Tongue (tissue), 2 donors: ENCODE data around the gene ITGB5. TPM values are rescaled to one million over a fixed set of nuclear protein-coding genes. Genes with fewer than 3 reads are reported as not detected.

Experiments
- DNase-seq: peaks from one replicate; pipeline ENCODE4 v3.0.0-alpha.2; 2015
- total RNA-seq: library from RNA; depleted of rRNA; stranded (reverse); fragments of >200 nt; gene quantifications from one replicate; pipeline ENCODE4 v1.2.3, GENCODE V29; 2014

Gene ITGB5, protein sequence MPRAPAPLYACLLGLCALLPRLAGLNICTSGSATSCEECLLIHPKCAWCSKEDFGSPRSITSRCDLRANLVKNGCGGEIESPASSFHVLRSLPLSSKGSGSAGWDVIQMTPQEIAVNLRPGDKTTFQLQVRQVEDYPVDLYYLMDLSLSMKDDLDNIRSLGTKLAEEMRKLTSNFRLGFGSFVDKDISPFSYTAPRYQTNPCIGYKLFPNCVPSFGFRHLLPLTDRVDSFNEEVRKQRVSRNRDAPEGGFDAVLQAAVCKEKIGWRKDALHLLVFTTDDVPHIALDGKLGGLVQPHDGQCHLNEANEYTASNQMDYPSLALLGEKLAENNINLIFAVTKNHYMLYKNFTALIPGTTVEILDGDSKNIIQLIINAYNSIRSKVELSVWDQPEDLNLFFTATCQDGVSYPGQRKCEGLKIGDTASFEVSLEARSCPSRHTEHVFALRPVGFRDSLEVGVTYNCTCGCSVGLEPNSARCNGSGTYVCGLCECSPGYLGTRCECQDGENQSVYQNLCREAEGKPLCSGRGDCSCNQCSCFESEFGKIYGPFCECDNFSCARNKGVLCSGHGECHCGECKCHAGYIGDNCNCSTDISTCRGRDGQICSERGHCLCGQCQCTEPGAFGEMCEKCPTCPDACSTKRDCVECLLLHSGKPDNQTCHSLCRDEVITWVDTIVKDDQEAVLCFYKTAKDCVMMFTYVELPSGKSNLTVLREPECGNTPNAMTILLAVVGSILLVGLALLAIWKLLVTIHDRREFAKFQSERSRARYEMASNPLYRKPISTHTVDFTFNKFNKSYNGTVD
- total RNA-seq: 63.3 TPM

DNA sequence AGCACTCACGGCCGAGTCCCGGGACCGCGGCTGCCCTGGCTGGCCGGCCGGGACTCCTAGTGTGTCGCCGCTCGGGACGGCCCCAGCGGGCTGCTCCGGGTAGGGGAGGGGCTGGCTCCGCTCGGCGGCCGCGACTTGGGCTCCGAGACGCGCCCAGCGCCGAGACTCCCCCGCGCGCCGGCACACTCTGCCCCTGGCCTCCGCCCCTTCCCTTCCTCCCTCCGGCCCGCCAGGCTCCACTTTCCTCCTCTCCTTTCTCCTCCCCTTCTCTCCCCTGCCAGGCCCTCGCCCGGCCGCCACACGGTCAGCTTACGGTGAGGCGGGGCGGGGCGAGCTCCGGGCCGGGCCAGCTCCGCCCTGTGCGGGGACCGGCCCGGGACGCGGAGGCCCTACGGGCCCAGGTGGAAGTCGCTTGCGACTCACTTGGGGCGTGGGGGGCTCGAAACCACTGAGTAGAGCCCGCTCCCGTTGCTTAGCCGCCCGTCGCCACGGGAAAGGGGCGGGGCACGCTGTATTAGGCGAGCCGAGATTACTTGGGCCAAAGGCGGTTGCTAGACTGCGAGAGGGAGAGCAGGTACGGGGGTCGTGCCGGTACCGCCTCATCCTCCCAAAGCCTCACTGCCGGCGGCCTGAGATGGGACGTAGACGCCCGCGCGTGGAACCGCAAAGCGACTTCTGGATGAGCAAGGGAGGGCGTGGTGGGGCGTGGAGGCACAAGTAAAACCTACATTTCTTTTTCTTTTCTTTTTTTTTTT is at the start of gene ITGB5:
Gene ITGB5, minus strand, starts transcription at position 189 of the 755 bp plus-strand sequence. CDS start 365 bp downstream, outside the sequence.
- peak; percentile 83 for DNase-seq

GRCh38 chr3:124935794-124936542 is 48.8 kb upstream of the ITGB5 start:
- no peak for DNase-seq

GRCh38 chr3:124935264-124935663 is 48.1 kb upstream of the ITGB5 start:
- no peak for DNase-seq

DNA sequence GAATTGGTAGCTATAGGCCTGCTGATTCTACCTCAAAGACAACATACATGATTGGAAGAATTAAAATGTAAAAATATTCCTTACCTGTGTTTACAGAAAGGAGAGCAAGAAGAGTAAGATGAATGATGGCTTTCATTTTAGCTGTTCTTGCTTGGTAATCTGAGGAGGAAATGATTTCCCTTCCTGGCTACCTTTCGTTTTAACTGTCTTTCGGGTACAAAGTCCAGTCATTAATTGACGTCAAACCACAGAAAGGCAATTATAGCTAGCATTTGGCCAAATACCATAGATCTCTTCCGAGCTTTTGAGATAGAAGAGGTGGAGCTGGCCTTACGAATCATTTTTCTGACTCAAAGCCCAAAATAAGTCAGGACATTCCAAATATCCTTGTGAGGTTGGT is 47.4 kb upstream of the ITGB5 start, which contains the start of gene MUC13:
Gene MUC13, minus strand, starts transcription at position 175 of the 400 bp plus-strand sequence. Its CDS starts 39 bp downstream, at position 136.
- DNase-seq: no peak

- peak; percentile 79 for DNase-seq
Measured at GRCh38 chr3:124928333-124929202, 41.4 kb upstream of the ITGB5 start.

DNA sequence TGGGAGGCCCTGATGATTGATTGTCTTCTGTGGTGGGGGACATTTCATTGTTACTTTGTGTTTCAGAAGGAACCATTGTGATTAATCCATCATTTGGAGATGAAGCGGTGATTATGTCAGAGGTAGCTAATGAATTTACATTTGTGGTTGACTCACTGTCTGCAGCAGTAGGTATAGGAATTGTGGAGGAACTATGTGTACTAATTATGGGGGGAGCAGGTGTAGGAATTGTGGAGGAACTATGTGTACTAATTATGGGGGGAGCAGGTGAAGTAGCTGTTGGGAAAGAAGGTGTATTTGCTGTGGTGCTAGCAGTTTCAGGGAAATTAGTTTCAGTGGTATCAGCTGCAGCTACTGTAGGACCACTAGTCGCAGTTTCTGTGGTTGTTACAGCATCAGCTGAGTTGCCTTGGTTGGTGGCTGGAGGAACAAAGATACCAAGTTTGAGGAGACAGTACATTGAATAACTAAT is 40.4 kb upstream of the ITGB5 start:
- no peak for DNase-seq

DNA sequence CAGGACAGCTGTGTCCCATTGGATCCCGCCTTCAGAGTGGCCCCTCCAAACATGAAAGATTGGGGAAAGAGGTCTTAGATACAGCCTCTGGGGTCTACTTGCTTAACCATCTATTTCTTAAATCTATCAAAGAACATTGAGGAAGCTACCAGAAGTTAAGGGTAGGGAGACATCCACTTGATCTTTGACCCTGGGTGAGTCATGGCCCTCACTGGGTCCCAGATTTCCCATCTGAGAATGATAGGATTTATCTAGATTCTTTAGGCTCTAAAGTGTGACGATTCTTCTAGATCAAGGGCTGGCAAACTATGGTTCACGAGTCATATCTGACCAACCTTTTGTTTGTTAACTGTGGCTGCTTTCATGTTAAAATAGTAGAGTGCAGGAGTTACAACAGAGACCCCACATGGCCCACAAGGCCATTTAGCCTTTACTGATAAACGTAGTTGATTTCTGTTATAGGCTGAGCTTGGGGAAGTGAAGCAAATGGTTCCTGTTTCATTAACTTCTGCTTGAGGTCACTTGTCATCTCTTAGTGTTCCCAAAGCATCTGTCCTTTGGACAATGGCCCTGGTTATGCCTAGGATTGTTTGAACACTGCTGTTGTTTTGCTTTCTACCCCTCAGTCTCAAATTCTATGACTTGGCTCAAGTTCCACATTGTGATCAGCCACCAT is 39.4 kb upstream of the ITGB5 start:
- DNase-seq: no peak

GRCh38 chr3:124924741-124925140 is 37.6 kb upstream of the ITGB5 start:
- no peak for DNase-seq

- no peak for DNase-seq
Measured at GRCh38 chr3:124923833-124924232, 36.7 kb upstream of the ITGB5 start.

GRCh38 chr3:124920718-124921117 is 33.6 kb upstream of the ITGB5 start:
- no peak for DNase-seq

DNA sequence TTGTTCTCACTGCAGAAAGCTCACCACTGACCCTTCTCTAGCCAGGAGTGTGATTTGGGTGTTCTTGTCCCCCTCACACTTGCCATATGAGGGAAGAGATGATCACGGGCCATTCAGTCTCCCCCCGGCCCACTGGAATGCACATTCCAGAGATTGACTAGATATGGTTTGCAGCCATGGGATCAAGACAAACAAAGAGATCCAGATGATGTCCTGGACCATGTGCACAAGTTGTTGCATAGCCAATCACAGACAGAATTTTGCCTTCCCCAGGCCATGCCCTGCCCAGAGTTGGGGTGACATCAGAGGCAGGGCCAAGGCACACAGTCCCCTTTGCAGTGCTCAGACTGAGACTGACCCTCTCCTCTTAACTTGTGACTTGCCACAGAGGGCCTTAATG is 32.6 kb upstream of the ITGB5 start:
- DNase-seq: no peak

GRCh38 chr3:124918524-124918923 is 31.4 kb upstream of the ITGB5 start:
- DNase-seq: no peak

- peak; percentile 11 for DNase-seq
Measured at GRCh38 chr3:124916837-124917409, 29.8 kb upstream of the ITGB5 start.

DNA sequence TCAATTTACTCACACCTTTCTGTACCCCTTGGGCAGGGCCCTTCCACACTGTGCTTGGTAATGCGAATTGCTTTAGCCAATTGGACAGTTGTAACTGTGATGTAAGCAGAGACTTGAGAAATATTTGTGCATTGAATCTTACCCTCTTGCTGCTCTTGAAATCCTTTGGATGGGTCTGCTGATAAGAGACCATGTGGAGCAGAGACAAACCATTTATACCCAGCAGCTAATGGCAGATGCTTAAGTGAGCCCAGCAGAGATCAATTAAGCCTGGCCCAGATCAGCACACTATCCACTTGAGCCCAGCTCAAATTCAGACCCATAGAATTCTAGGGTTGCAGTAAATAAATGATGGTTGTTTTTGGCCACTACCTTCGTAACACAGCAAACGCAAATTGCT is 28.1 kb upstream of the ITGB5 start:
- no peak for DNase-seq

GRCh38 chr3:124907957-124908356 is 20.8 kb upstream of the ITGB5 start:
- DNase-seq: no peak

DNA sequence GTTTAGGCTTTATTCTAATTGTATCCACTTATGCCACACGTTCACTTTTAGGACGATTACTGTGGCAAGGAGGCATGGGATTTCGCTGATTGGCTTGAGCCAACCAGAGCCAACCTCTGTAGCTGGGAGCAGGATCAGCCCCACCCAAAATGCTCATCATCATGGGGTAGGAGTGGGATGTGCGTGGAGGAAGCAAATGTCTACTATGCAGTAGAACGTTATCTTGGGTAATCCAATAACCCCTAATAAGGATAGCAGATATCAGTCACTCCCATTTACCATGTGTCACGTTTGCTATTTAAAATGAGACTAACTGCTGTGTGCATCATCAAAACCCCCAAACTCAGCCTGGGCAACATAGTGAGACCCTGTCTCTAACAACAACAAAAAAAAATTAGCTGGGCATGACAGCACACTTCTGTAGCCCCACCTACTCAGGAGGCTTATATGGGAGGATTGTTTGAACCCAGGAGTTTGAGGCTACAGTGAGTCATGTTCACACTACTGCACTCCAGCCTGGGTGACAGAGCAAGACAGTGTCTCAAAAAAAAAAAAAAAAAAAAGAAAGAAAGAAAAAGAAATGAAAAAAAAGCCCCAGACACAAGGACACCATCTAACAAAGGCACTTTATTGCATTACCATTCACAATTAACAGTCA is 17.8 kb upstream of the ITGB5 start:
- no peak for DNase-seq

GRCh38 chr3:124903896-124904834 is 17.0 kb upstream of the ITGB5 start:
- no peak for DNase-seq
